ENCODE results near the gene UTP3.

- TF ChIP-seq CTCF (IDR thresholded peaks at IDR 0.05) = no peak
- no peak for TF ChIP-seq POLR2A (IDR thresholded peaks at IDR 0.05)
Observed at GRCh38 chr4:70709611-70710205, 21.4 kb downstream of the UTP3 start.

Data from thyroid gland (tissue), 4 donors.